C1 segment of cervical spinal cord (tissue), 14 donors: ENCODE data around the gene EFNA3.

Experiments used
- DNase-seq, 14 donors: peaks; one replicate each; lab custom pipeline; 2025; lab: John Stamatoyannopoulos, UW

Gene EFNA3

GRCh38 chr1:155078469-155079209, at the start of gene EFNA3:
EFNA3 (plus strand) TSS chr1:155078837; CDS start chr1:155078942, 105 bp downstream.
- DNase-seq: peak in 8 of 14 donors; percentile 7 to 65 (median 35)

- DNase-seq: no peak
Measured at GRCh38 chr1:155029513-155030242, 49.0 kb upstream of the EFNA3 start.

- DNase-seq: no peak
Measured at GRCh38 chr1:155030243-155030795, 48.3 kb upstream of the EFNA3 start.

- no peak for DNase-seq
Measured at GRCh38 chr1:155030899-155031298, 47.7 kb upstream of the EFNA3 start.

GRCh38 chr1:155032886-155033285, 45.8 kb upstream of the EFNA3 start:
- DNase-seq: no peak

- no peak for DNase-seq
Measured at GRCh38 chr1:155033524-155033923, 45.1 kb upstream of the EFNA3 start, which contains the start of the genes DCST1 and DCST2. DCST1 (plus strand) TSS chr1:155033824; CDS start chr1:155034037, 213 bp downstream. DCST2 (minus strand) TSS chr1:155033781; CDS start chr1:155033701, 80 bp downstream.

GRCh38 chr1:155034318-155035208, 44.1 kb upstream of the EFNA3 start:
- no peak for DNase-seq

- no peak for DNase-seq
Measured at GRCh38 chr1:155035936-155036335, 42.7 kb upstream of the EFNA3 start.

- no peak for DNase-seq
Measured at GRCh38 chr1:155037043-155037442, 41.6 kb upstream of the EFNA3 start.

GRCh38 chr1:155037851-155038441, 40.7 kb upstream of the EFNA3 start:
- DNase-seq: no peak

GRCh38 chr1:155038602-155039307, 39.9 kb upstream of the EFNA3 start:
- no peak for DNase-seq

GRCh38 chr1:155039308-155039669, 39.3 kb upstream of the EFNA3 start:
- DNase-seq: no peak

- DNase-seq: no peak
Measured at GRCh38 chr1:155040358-155041093, 38.1 kb upstream of the EFNA3 start.

GRCh38 chr1:155042789-155043188, 35.8 kb upstream of the EFNA3 start:
- DNase-seq: no peak

- DNase-seq: no peak
Measured at GRCh38 chr1:155043301-155043702, 35.3 kb upstream of the EFNA3 start.

GRCh38 chr1:155043793-155044192, 34.8 kb upstream of the EFNA3 start:
- DNase-seq: no peak

GRCh38 chr1:155044365-155044764, 34.3 kb upstream of the EFNA3 start:
- no peak for DNase-seq

- DNase-seq: peak in 10 of 14 donors; percentile 14 to 72 (median 43)
Measured at GRCh38 chr1:155044812-155045657, 33.6 kb upstream of the EFNA3 start.
